Hepatocyte (in vitro differentiated cells): ENCODE results near the gene SLC29A2.

Source experiments
- EZH2 ChIP-seq: fragments of 200-600 bp; sonication (generic); IDR thresholded peaks from 2 replicates; pipeline ENCODE4 v1.6.1; 2016; ENCODE audit warnings: antibody characterized with exemption, mild to moderate bottlenecking, borderline replicate concordance
- EZH2phosphoT487 ChIP-seq: fragments of 200-600 bp; sonication (generic); IDR thresholded peaks from one replicate; pipeline ENCODE4 v1.6.1; 2018; ENCODE audit warnings: antibody characterized with exemption, mild to moderate bottlenecking, low read depth, moderate library complexity; ENCODE audit not compliant: unreplicated experiment, severe bottlenecking
- TF ChIP-seq, protein P1 (sequence below): fragments of 200-600 bp; sonication (generic); IDR thresholded peaks from 2 replicates; pipeline ENCODE4 v1.5.1; 2016; ENCODE audit warnings: antibody characterized with exemption, mild to moderate bottlenecking; ENCODE audit not compliant: poor library complexity

DNA sequence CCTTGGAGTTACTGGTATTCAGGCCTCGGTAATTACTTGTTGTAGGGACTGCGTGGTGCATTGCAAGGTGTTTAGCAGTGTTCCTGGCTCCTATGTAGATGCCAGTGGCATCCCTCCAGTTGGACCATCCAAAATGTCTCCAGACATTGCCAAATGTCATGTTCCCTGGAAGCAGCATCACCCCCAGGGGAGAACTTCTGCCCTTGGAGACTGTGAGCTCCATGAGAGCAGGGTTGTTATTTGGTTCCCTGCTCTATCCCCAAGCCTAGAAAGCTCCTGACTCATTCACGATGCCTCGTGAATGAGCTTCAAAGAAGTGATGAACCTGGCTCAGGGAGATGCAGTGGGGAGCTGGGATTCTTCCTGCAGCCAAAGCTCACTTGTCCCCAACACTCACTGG is 50.0 kb downstream of the SLC29A2 start:
- TF ChIP-seq, protein P1, sequence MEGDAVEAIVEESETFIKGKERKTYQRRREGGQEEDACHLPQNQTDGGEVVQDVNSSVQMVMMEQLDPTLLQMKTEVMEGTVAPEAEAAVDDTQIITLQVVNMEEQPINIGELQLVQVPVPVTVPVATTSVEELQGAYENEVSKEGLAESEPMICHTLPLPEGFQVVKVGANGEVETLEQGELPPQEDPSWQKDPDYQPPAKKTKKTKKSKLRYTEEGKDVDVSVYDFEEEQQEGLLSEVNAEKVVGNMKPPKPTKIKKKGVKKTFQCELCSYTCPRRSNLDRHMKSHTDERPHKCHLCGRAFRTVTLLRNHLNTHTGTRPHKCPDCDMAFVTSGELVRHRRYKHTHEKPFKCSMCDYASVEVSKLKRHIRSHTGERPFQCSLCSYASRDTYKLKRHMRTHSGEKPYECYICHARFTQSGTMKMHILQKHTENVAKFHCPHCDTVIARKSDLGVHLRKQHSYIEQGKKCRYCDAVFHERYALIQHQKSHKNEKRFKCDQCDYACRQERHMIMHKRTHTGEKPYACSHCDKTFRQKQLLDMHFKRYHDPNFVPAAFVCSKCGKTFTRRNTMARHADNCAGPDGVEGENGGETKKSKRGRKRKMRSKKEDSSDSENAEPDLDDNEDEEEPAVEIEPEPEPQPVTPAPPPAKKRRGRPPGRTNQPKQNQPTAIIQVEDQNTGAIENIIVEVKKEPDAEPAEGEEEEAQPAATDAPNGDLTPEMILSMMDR, result no peak
- TF ChIP-seq EZH2 (no peak), EZH2phosphoT487 (no peak)
